Measurements from ENCODE around the gene TMEM100. TPM values are rescaled to one million over a fixed set of nuclear protein-coding genes. Genes with fewer than 3 reads are reported as not detected.

TMEM100 gene
- total and polyA plus RNA-seq, 10 of the 15 experiments (the other 5 are each of a cell fraction or from before 2014, with no cell fraction given): not detected

GRCh38 chr17:55722016-55722736, 488 bp downstream of the TMEM100 start (continued):
- TF ChIP-seq ZNF592 (IDR thresholded peaks at IDR 0.05) (no peak), NKRF (conservative IDR thresholded peaks at IDR 0.05) (no peak), TAF1 (IDR thresholded peaks at IDR 0.05; ENCODE audit: borderline replicate concordance, low read depth, low read length) (no peak), E2F8 (IDR thresholded peaks at IDR 0.05; ENCODE audit: low read depth, partially characterized antibody) (no peak), ZZZ3 (IDR thresholded peaks at IDR 0.05; ENCODE audit: control insufficient read depth, insufficient read length, low read depth) (no peak), ZBTB4 (CRISPR knock-in tag; IDR thresholded peaks at IDR 0.05) (no peak)

Data from GM12878 (cell line).